Uterus (tissue), 2 donors: ENCODE measurements around the gene MYBPC1.

Source experiments
- CTCF ChIP-seq, 4 experiments: fragments of 200-600 bp in 2 of 4; fragments of 450-650 bp in 2 of 4; sonication (generic) in 2 of 4; IDR thresholded peaks; one replicate each; pipeline ENCODE4 v1.5.1; 2016 to 2019; ENCODE audit warnings: antibody characterized with exemption in 4 of 4, mild to moderate bottlenecking in 2 of 4, moderate library complexity in 1 of 4
- POLR2A ChIP-seq, 2 donors: fragments of 450-650 bp; IDR thresholded peaks; one replicate each; pipeline ENCODE4 v1.6.1; 2016; ENCODE audit warnings: antibody characterized with exemption in 2 of 2, mild to moderate bottlenecking in 1 of 2, moderate library complexity in 1 of 2

GRCh38 chr12:101733166-101733565, 138.4 kb downstream of the MYBPC1 start:
- TF ChIP-seq CTCF (IDR thresholded peaks at IDR 0.05) (no peak), POLR2A (IDR thresholded peaks at IDR 0.05) (no peak)
